H1 (cell line): ENCODE data around the gene JUP. TPM values are rescaled to one million over a fixed set of nuclear protein-coding genes. Genes with fewer than 3 reads are reported as not detected.

Experiments used
- polyA plus RNA-seq, 7 experiments: library from polyadenylated mRNA; depleted of rRNA in 3 of 7; stranded (reverse) in 5 of 7; unstranded in 2 of 7; fragments of >200 nt in 5 of 7; fragments of 200-250 nt in 2 of 7; gene quantifications; 1 replicate in 5 of 7; 2 replicates in 1 of 7; 4 replicates in 1 of 7; pipeline versions ENCODE4 v1.2.1 to v1.2.3, GENCODE V29; 2011 to 2013; ENCODE audit warnings: missing spikeins in 2 of 7, mixed read lengths in 2 of 7
- small RNA-seq: library from polyadenylated mRNA; stranded (forward); fragments of <200 nt; extraction: miRNeasy Mini kit (QIAGEN cat#:217004); gene quantifications from one replicate; pipeline ENCODE3, GENCODE V24; 2013; ENCODE audit not compliant: insufficient read depth
- total RNA-seq: library from RNA; stranded (reverse); fragmentation: NEBNext Ultra II Directional; extraction: Animal tissue kit (Norgen Biotek cat#: 25700); gene quantifications from 2 replicates; pipeline ENCODE4 v1.2.1, GENCODE V29; 2021

The JUP gene
- total and polyA plus RNA-seq, 2 of the 8 experiments (the other 6 are each of a cell fraction or from before 2014, with no cell fraction given) = 62.8 to 102 TPM

Small RNAs within 50 kb of the gene (small RNA-seq; reads per million reads assigned to genes)
- gene RN7SL399P (not detected), gene RNA5SP442 (4.8 reads per million, percentile 60 among the genes with 10 or more reads in this experiment)

Other genes with a start within 250 kb of the JUP start
- gene KRT9, start 214.7 kb downstream of the JUP start, total RNA-seq = not detected in 2 replicates
- gene KRT9, start 214.7 kb downstream of the JUP start, polyA plus RNA-seq (2011; rRNA removed) = not detected in 2 replicates
- gene KRT14, start 199.8 kb downstream of the JUP start, total RNA-seq = not detected in 2 replicates
- gene KRT14, start 199.8 kb downstream of the JUP start, polyA plus RNA-seq (2011; rRNA removed) = 0.13 and 0.35 TPM in 2 replicates
- not detected in 2 replicates for gene KRT16, start 173.9 kb downstream of the JUP start, total RNA-seq
- gene KRT16, start 173.9 kb downstream of the JUP start, polyA plus RNA-seq (2011; rRNA removed) = not detected in 2 replicates
- gene KRT17, start 162.1 kb downstream of the JUP start, total RNA-seq = 0.36 and 0.50 TPM in 2 replicates
- gene KRT17, start 162.1 kb downstream of the JUP start, polyA plus RNA-seq (2011; rRNA removed) = 0.95 and 0.96 TPM in 2 replicates
- gene EIF1, start 97.8 kb downstream of the JUP start, total RNA-seq = 528 and 539 TPM in 2 replicates
- gene EIF1, start 97.8 kb downstream of the JUP start, polyA plus RNA-seq (2011; rRNA removed) = 89.3 and 175 TPM in 2 replicates
- gene GAST, start 74.4 kb downstream of the JUP start, total RNA-seq = not detected in 2 replicates
- gene GAST, start 74.4 kb downstream of the JUP start, polyA plus RNA-seq (2011; rRNA removed) = not detected in 2 replicates
- 3.6 and 3.8 TPM in 2 replicates for gene HAP1, start 52.1 kb downstream of the JUP start, total RNA-seq
- 2.3 and 3.4 TPM in 2 replicates for gene HAP1, start 52.1 kb downstream of the JUP start, polyA plus RNA-seq (2011; rRNA removed)
- gene P3H4, start 25.2 kb upstream of the JUP start, total RNA-seq = 22.6 and 23.4 TPM in 2 replicates
- gene P3H4, start 25.2 kb upstream of the JUP start, polyA plus RNA-seq (2011; rRNA removed) = 26.7 and 36.6 TPM in 2 replicates
- gene FKBP10, start 26.3 kb upstream of the JUP start, total RNA-seq = 173 and 179 TPM in 2 replicates
- gene FKBP10, start 26.3 kb upstream of the JUP start, polyA plus RNA-seq (2011; rRNA removed) = 283 and 410 TPM in 2 replicates
- 68.7 and 71.4 TPM in 2 replicates for gene NT5C3B, start 49.5 kb upstream of the JUP start, total RNA-seq
- gene NT5C3B, start 49.5 kb upstream of the JUP start, polyA plus RNA-seq (2011; rRNA removed) = 86.9 and 94.5 TPM in 2 replicates
- gene KLHL10, start 51.1 kb upstream of the JUP start, total RNA-seq = 0.19 TPM in 1 of 2 replicates, not detected in the other
- gene KLHL10, start 51.1 kb upstream of the JUP start, polyA plus RNA-seq (2011; rRNA removed) = 0.14 and 0.26 TPM in 2 replicates
- gene KLHL11, start 78.7 kb upstream of the JUP start, total RNA-seq = 12.8 and 13.7 TPM in 2 replicates
- gene KLHL11, start 78.7 kb upstream of the JUP start, polyA plus RNA-seq (2011; rRNA removed) = 3.4 and 4.2 TPM in 2 replicates
- 388 and 393 TPM in 2 replicates for gene ACLY, start 132.2 kb upstream of the JUP start, total RNA-seq
- gene ACLY, start 132.2 kb upstream of the JUP start, polyA plus RNA-seq (2011; rRNA removed) = 167 and 238 TPM in 2 replicates
- 1.3 TPM in 2 replicates for gene ODAD4, start 143.9 kb upstream of the JUP start, total RNA-seq
- gene ODAD4, start 143.9 kb upstream of the JUP start, polyA plus RNA-seq (2011; rRNA removed) = 0.41 and 0.48 TPM in 2 replicates
- gene CNP, start 180.1 kb upstream of the JUP start, total RNA-seq = 60.6 and 64.2 TPM in 2 replicates
- 21.9 and 43.3 TPM in 2 replicates for gene CNP, start 180.1 kb upstream of the JUP start, polyA plus RNA-seq (2011; rRNA removed)
- 129 and 148 TPM in 2 replicates for gene DNAJC7, start 230.7 kb upstream of the JUP start, total RNA-seq
- gene DNAJC7, start 230.7 kb upstream of the JUP start, polyA plus RNA-seq (2011; rRNA removed) = 21.6 and 31.0 TPM in 2 replicates
- 31.1 and 34.5 TPM in 2 replicates for gene NKIRAS2, start 233.4 kb upstream of the JUP start, total RNA-seq
- gene NKIRAS2, start 233.4 kb upstream of the JUP start, polyA plus RNA-seq (2011; rRNA removed) = 51.1 and 59.7 TPM in 2 replicates